ENCODE measurements around the gene LENG9.

- TF ChIP-seq CTCF (IDR thresholded peaks at IDR 0.05): no peak
- no peak for TF ChIP-seq POLR2A (IDR thresholded peaks at IDR 0.05)
These were observed 42.4 kb downstream of the LENG9 start for GRCh38 chr19:54421169-54421516.
